Natural killer cell (primary cell): ENCODE data around the gene ARID1B. TPM values are rescaled to one million over a fixed set of nuclear protein-coding genes. Genes with fewer than 3 reads are reported as not detected.
A peak's percentile ranks its signal among the peaks of the same experiment; 100 is the strongest.

Source experiments
- ATAC-seq, 3 donors: fragments of 150-1000 bp in 2 of 3; fragments of 200-7000 bp in 1 of 3; cut with Tn5 transposase; 1 replicate in 1 of 3; 2 replicates in 2 of 3; pipeline ENCODE4 v1.10.0; 2021; ENCODE audit warnings: mild to moderate bottlenecking in 2 of 3, moderate library complexity in 2 of 3
- DNase-seq, 2 donors: peaks; one replicate each; pipeline versions ENCODE4 v3.0.0 to v3.0.0-alpha.2; 2013 to 2021; ENCODE audit warnings: mixed read lengths in 1 of 2
- H3K27ac ChIP-seq: one replicate; pipeline ENCODE4 v1.5.1; 2013; ENCODE audit warnings: mild to moderate bottlenecking, low read length
- H3K27me3 ChIP-seq: one replicate; pipeline ENCODE4 v1.6.1; 2013; ENCODE audit warnings: low read length; ENCODE audit not compliant: control insufficient read depth, insufficient read depth
- H3K36me3 ChIP-seq: one replicate; pipeline ENCODE4 v1.6.1; 2013; ENCODE audit warnings: low read length; ENCODE audit not compliant: control insufficient read depth, insufficient read depth
- H3K4me1 ChIP-seq: one replicate; pipeline ENCODE4 v1.6.1; 2013; ENCODE audit warnings: low read length; ENCODE audit not compliant: control insufficient read depth, insufficient read depth
- H3K4me3 ChIP-seq: one replicate; pipeline ENCODE4 v1.5.1; 2013; ENCODE audit warnings: low read length
- H3K9me3 ChIP-seq: one replicate; pipeline ENCODE4 v1.6.1; 2013; ENCODE audit warnings: low read length; ENCODE audit not compliant: control insufficient read depth, insufficient read depth
- H3K27ac Mint-ChIP-seq, 2 donors: one replicate each; pipeline ENCODE4 v1.8.0; 2022; ENCODE audit warnings: mild to moderate bottlenecking in 2 of 2, mixed read lengths in 2 of 2, moderate library complexity in 1 of 2
- H3K27me3 Mint-ChIP-seq, 2 donors: one replicate each; pipeline ENCODE4 v1.8.0; 2022; ENCODE audit warnings: low read depth in 2 of 2, mixed read lengths in 2 of 2
- H3K36me3 Mint-ChIP-seq: one replicate; pipeline ENCODE4 v1.8.0; 2022; ENCODE audit warnings: mixed read lengths
- H3K4me1 Mint-ChIP-seq, 2 donors: one replicate each; pipeline ENCODE4 v1.8.0; 2022; ENCODE audit warnings: mixed read lengths in 2 of 2
- H3K4me3 Mint-ChIP-seq: one replicate; pipeline ENCODE4 v1.8.0; 2022; ENCODE audit warnings: mild to moderate bottlenecking, moderate library complexity, mixed read lengths
- H3K9me3 Mint-ChIP-seq, 2 donors: one replicate each; pipeline ENCODE4 v1.8.0; 2022; ENCODE audit warnings: mixed read lengths in 2 of 2
- WGBS: methylation state at CpG from one replicate; pipeline ENCODE4 v1.1.7; 2013; ENCODE audit warnings: missing lambda C conversion rate; ENCODE audit not compliant: insufficient coverage; 5-methylcytosine and 5-hydroxymethylcytosine counted together
- intact Hi-C: fragments of 100-400 bp; cut with micrococcal nuclease; formaldehyde crosslinking; loops from one replicate; pipeline ENCODE4 v1.14.2; 2022
- total RNA-seq, 4 donors: library from RNA; stranded (reverse); fragments of 120-200 nt in 1 of 4; gene quantifications; one replicate each; pipeline versions ENCODE4 v1.2.3 to v1.2.4, GENCODE V29; 2013 to 2022
- TF ChIP-seq, protein P1 (sequence below): fragments of 200-600 bp; IDR thresholded peaks from one replicate; pipeline ENCODE4 v1.8.0; 2022; ENCODE audit warnings: antibody characterized with exemption

Gene ARID1B
- total RNA-seq, 3 donors from 2014 or later (not counting 1 experiment from before 2014, with no cell fraction given), result 180 to 201 (median 189) TPM

DNA sequence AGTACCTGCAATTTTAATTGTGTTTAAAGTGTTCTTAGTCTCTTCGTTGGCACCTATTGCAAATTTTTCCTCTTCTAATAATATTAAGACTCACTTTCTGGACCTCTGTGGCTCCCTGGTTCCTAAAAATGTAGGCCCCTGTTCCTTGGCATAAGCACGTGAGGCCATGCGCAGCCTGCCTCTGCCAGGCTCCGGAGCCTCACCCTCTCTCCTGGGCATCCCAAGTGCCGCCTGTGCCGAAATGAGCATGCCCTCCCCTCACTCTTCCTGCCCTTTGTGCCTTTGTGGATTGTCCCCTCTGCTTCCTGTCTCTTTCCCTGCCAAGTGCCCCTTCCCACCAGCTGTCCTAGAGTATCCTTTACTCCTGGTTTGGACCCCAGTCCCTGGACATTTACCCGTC lies 300.1 kb downstream of the ARID1B start:
- Histone ChIP-seq H3K4me3 (no peak overlapping the region), H3K4me1 (no peaks in the 10 kb centered on the region), H3K36me3 (no peaks in the 10 kb centered on the region), H3K27me3 (no peaks in the 10 kb centered on the region), H3K27ac (no peak overlapping the region), H3K9me3 (no peaks in the 10 kb centered on the region)
- DNase-seq (no peak), ATAC-seq (no peak)
- peaks cover 44 to 45% of the 10 kb centered on the region in 2 donors for H3K4me1 Mint-ChIP-seq
- H3K27me3 Mint-ChIP-seq, result no peaks in the 10 kb centered on the region
- H3K36me3 Mint-ChIP-seq, result no peaks in the 10 kb centered on the region
- peak overlapping the region in 1 of 2 donors; percentile 58 for H3K27ac Mint-ChIP-seq
- over 99% methylated on average over 7 of the region's 7 CpGs for WGBS
- TF ChIP-seq, protein P1, sequence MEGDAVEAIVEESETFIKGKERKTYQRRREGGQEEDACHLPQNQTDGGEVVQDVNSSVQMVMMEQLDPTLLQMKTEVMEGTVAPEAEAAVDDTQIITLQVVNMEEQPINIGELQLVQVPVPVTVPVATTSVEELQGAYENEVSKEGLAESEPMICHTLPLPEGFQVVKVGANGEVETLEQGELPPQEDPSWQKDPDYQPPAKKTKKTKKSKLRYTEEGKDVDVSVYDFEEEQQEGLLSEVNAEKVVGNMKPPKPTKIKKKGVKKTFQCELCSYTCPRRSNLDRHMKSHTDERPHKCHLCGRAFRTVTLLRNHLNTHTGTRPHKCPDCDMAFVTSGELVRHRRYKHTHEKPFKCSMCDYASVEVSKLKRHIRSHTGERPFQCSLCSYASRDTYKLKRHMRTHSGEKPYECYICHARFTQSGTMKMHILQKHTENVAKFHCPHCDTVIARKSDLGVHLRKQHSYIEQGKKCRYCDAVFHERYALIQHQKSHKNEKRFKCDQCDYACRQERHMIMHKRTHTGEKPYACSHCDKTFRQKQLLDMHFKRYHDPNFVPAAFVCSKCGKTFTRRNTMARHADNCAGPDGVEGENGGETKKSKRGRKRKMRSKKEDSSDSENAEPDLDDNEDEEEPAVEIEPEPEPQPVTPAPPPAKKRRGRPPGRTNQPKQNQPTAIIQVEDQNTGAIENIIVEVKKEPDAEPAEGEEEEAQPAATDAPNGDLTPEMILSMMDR, result no peak
- H3K4me3 Mint-ChIP-seq, result no peak overlapping the region
- H3K9me3 Mint-ChIP-seq, result no peaks in the 10 kb centered on the region
- intact Hi-C loops, result no loop called here

GRCh38 chr6:157078326-157078725 lies 301.1 kb downstream of the ARID1B start:
- Histone ChIP-seq H3K36me3 (no peaks in the 10 kb centered on the region), H3K27ac (no peak overlapping the region), H3K4me3 (no peak overlapping the region), H3K27me3 (no peaks in the 10 kb centered on the region), H3K4me1 (no peaks in the 10 kb centered on the region), H3K9me3 (no peaks in the 10 kb centered on the region)
- DNase-seq (no peak), ATAC-seq (no peak)
- WGBS, result 86% methylated on average over 2 of the region's 3 CpGs
- Mint-ChIP-seq H3K36me3 (no peaks in the 10 kb centered on the region), H3K27ac (no peak overlapping the region), H3K27me3 (no peaks in the 10 kb centered on the region), H3K4me3 (no peak overlapping the region), H3K4me1 (peaks cover 45 to 49% of the 10 kb centered on the region in 2 donors), H3K9me3 (no peaks in the 10 kb centered on the region)
- TF ChIP-seq, protein P1, result no peak
- intact Hi-C loops, result no loop called here

GRCh38 chr6:157079277-157079676 lies 302.1 kb downstream of the ARID1B start:
- WGBS, result 100% methylated on average over 1 of the region's 1 CpG

DNA sequence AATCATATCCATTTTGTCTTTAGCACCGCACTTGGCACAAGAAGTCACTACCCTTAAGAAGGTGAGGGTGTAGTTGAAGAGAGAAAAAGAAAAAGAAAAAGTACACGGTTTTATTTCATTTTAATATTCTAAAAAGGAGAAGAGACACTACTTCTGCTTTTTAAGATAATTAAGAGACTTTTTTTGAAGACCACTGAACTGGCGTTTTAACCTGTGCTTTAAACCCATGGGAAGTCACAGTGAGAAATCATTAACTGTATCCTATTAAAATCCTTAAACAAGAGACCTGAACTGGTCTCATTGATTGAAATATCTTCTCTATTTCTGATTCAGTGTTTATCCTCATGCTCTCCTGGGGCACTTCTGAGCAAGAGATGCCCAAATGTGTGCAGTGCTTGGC lies 302.6 kb downstream of the ARID1B start:
- no peak overlapping the region for H3K4me3 Mint-ChIP-seq
- peaks cover 39 to 45% of the 10 kb centered on the region in 2 donors for H3K4me1 Mint-ChIP-seq
- H3K36me3 ChIP-seq, result peaks cover 4% of the 10 kb centered on the region
- H3K9me3 Mint-ChIP-seq, result no peaks in the 10 kb centered on the region
- H3K27me3 ChIP-seq, result no peaks in the 10 kb centered on the region
- ATAC-seq (no peak), DNase-seq (no peak)
- no peaks in the 10 kb centered on the region for H3K9me3 ChIP-seq
- no peak overlapping the region for H3K4me3 ChIP-seq
- H3K36me3 Mint-ChIP-seq, result peaks cover 4% of the 10 kb centered on the region
- H3K27ac ChIP-seq, result no peak overlapping the region
- intact Hi-C loops, result no loop called here
- H3K27me3 Mint-ChIP-seq, result no peaks in the 10 kb centered on the region
- H3K4me1 ChIP-seq, result no peaks in the 10 kb centered on the region
- 67% methylated on average over 1 of the region's 3 CpGs for WGBS
- H3K27ac Mint-ChIP-seq, result no peak overlapping the region
- TF ChIP-seq, protein P1, result no peak

More at GRCh38 chr6:157079277-157079676, 302.1 kb downstream of the ARID1B start:
- H3K9me3 ChIP-seq, result no peaks in the 10 kb centered on the region
- no peak overlapping the region for H3K27ac Mint-ChIP-seq
- no peak overlapping the region for H3K4me3 ChIP-seq
- DNase-seq (no peak), ATAC-seq (no peak)
- H3K4me1 ChIP-seq, result no peaks in the 10 kb centered on the region
- no peaks in the 10 kb centered on the region for H3K27me3 Mint-ChIP-seq
- no peaks in the 10 kb centered on the region for H3K36me3 Mint-ChIP-seq
- intact Hi-C loops, result no loop called here
- H3K4me3 Mint-ChIP-seq, result no peak overlapping the region
- H3K27me3 ChIP-seq, result no peaks in the 10 kb centered on the region
- H3K36me3 ChIP-seq, result no peaks in the 10 kb centered on the region
- no peaks in the 10 kb centered on the region for H3K9me3 Mint-ChIP-seq
- TF ChIP-seq, protein P1, result no peak
- H3K4me1 Mint-ChIP-seq, result peaks cover 39 to 45% of the 10 kb centered on the region in 2 donors
- H3K27ac ChIP-seq, result no peak overlapping the region
